Astrocyte of the hippocampus (primary cell): ENCODE results near the gene FUT3.

Experiments used
- DNase-seq: peaks from one replicate; pipeline ENCODE4 v3.0.0; 2011; ENCODE audit warnings: low read depth, low spot score

FUT3 gene

DNA sequence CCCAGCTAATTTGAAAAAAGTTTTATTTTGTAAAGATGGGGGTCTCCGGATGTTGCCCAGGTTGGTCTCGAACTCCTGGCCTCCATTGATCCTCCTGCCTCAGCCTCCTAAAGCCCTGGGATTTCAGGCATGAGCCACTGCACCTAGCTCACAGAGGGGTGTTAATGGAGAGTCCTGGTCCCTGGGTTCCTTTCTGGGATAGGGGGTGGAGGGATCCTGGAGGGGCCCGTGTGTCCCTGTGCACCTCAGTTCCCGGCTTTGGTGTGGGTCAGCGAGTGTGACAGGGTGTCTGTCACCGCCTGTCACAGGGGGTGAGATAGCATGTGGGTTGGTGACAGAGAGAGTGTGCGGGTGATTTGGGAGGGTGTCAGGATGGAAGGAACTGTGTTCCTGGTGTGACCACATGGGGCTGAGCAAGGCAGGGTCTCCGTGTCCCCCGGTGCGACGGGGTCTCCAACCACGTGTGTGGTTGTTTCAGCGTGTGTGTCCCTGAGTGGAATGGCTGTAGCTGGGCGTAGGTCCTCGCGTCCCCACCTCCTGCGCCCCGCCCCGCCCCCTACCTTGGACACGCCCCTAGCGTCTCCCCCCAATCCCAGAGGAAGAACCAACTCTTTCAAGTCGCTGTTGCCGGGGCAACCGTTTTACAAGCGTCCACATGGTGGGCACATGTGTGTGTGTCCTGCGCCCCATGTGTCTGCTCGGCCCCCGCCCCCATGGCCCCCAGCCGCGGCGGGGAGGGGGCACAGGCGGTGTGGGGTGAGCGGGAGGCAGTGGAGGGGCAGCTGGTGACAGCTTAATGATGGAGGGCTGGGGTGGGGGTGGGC, 49.2 kb downstream of the FUT3 start:
- peak; percentile 36 for DNase-seq

DNA sequence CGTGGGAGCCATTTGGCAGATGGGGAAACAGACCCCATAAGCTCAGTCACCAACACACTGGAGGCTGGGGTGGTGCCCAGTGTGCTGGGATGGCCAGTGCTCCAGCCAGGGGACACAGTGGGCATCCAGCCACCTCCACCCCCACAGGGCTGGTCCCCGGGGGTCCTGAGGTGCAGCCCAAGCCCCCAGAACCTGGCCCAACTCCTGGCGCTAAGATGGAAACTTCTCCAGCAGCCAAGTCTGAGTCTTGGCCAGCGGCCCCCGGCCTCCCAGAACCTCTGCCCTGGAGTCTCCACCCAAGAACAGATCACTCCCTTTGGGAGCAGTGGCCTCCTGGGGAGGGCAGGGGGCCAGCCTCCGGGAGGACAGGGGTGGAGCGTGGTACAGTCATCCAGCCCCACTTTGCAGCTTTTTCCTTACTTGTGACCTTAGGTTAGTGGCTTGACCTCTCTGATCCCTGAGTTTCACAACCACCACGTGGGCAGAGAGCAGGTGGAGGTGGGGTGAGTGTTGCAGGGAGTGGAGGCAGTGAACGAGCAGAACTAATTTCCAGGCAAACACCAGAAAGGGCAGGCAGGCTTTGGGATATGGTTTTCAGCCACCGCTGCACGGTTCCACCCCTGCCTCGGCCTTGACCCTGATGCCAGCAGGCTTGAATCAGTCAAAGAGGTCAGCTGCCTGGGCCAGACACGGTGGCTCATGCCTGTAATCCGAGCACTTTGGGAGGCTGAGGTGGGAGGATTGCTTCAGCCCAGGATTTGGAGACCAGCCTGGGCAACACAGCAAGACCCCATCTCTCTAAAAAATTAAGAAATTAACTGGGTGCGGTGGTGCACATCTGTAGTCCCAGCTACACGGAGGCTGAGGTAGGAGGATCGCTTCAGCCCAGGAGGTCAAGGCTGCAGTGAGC, 50.6 kb downstream of the FUT3 start:
- no peak for DNase-seq

DNA sequence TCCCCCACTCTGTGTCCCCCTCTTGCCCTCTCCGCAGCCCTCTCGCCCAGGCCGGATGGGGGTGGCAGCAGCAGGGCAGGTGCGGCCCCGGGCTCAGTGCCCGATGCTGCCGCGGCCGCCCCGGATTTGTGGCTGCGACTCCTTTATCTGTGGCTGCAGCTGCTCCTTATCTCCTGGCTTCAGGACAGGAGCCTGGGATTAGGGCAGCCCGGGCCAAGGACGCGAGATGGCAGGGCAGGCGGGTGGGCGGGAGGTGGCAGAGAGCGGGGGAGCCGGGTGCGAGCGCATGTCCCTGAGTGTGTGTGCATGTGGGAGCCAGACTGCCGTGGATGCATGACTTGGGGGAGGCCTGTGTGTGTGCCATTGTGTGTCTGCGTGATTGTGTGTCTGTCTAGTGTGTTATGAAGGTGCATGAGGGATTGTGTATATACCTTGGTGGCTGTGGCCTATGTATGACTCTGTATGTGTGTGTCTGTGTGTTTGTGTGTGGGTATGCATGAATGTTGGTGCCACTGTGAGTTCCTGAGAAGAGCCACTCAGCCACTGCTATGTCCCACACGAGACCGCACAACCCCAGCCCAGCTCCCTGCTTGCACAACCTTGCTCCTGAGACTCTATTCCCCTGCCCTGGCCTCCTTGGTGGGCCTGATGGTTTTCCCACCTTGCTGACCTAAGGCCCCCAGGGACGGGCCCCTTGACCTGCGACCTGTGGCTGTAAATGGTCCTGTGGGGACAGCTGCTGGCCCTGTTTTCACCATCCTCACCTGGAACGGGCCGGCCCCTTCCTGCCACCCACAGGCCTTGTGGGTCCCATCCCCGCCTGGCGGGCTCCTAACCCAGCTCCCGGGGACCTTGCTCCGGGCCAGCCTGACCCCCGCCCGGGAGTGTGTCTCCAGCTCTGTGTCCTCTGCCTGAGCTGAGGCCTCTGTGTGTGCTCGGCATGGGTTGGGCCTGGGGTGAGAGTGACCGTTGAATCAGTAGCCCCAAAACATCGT, 51.7 kb downstream of the FUT3 start:
- DNase-seq = no peak

DNA sequence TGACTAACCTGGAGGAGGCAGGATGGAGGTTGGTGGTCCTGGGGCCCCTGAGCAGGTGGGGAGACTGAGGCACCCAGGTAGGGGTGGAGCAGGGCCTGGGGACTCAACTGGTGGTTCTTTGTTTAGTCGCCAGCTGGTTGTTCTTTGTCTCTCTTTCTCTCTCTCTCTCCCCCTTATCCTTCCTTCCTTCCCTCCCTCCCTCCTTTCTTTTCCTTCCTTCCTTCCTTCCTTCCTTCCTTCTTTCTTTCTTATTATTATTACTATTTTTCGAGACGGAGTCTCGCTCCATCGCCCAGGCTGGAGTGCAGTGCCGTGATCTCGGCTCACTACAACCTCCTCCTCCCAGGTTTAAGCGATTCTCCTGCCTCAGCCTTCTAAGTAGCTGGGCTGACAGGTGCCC, 53.0 kb downstream of the FUT3 start:
- DNase-seq = no peak

DNA sequence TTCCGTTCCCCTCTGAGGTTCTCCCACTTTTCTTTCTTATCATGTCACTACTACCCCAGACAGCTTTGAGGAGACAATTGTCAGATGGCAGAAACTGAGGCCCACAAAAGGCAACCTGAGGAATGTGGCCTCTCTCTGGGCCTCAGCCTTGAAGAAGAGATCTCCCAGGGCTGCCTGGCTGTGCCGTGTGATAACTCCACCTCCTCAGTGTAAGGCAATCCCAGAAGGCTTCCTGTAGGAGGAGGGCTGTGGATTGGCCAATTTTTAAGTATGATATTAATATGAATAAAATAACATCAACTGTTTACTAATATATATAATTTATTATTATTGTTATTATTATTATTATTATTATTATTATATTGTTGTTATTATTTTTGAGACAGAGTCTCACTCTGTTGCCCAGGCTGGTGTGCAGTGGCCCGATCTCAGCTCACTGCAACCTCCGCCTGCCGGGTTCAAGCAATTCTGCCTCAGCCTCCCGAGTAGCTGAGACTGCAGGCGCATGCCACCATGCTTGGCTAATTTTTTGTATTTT, 55.8 kb downstream of the FUT3 start:
- no peak for DNase-seq

DNA sequence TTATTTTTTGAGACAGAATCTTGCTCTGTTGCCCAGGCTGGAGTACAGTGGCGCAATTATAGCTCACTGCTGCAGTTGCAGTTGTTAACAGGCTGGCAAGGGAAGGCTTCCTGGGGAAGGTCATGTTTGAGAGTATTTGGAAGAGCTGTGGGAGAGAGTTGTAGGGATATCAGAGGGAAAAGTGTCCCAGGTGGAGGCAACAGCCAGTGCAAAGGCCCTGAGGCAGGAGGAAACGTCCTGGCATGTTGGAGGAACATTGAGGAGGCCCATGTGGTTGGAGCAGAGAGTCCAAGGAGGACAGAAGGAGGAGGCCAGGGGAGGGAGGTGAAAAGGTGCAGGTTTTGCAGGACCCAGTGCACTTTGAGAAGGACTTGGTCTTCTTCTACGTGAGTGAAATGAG, 58.1 kb downstream of the FUT3 start:
- DNase-seq = no peak
